Neural cell (in vitro differentiated cells): ENCODE results near the gene SZT2.

ENCODE experiments used
- CTCF ChIP-seq: fragments of 450-650 bp; IDR thresholded peaks from 2 replicates; pipeline ENCODE4 v1.5.1; 2014; ENCODE audit warnings: antibody characterized with exemption, mild to moderate bottlenecking, moderate library complexity; ENCODE audit not compliant: poor library complexity, severe bottlenecking
- EP300 ChIP-seq: fragments of 450-650 bp; conservative IDR thresholded peaks from 2 replicates; pipeline ENCODE4 v1.6.1; 2014; ENCODE audit warnings: antibody characterized with exemption, mild to moderate bottlenecking, moderate library complexity; ENCODE audit not compliant: poor library complexity, severe bottlenecking
- EZH2 ChIP-seq: fragments of 200-600, 300-800 bp; shearing (Covaris generic), sonication (generic); IDR thresholded peaks from 2 replicates; pipeline ENCODE4 v1.6.1; 2014; ENCODE audit warnings: antibody characterized with exemption, low read length, borderline replicate concordance, mild to moderate bottlenecking; ENCODE audit not compliant: insufficient read depth, poor library complexity, severe bottlenecking
- MXI1 ChIP-seq: fragments of 450-650 bp; conservative IDR thresholded peaks from 2 replicates; pipeline ENCODE4 v1.6.1; 2014; ENCODE audit warnings: antibody characterized with exemption, mild to moderate bottlenecking; ENCODE audit not compliant: poor library complexity, severe bottlenecking
- POLR2AphosphoS5 ChIP-seq: IDR thresholded peaks from 2 replicates; pipeline ENCODE4 v1.6.1; 2012
- RAD21 ChIP-seq: fragments of 450-650 bp; conservative IDR thresholded peaks from 2 replicates; pipeline ENCODE4 v1.6.1; 2014; ENCODE audit warnings: antibody characterized with exemption, mild to moderate bottlenecking, moderate library complexity
- REST ChIP-seq: IDR thresholded peaks from 2 replicates; pipeline ENCODE4 v1.6.1; 2012; ENCODE audit warnings: borderline replicate concordance
- SMC3 ChIP-seq: fragments of 450-650 bp; conservative IDR thresholded peaks from 2 replicates; pipeline ENCODE4 v1.6.1; 2014; ENCODE audit warnings: antibody characterized with exemption, mild to moderate bottlenecking, moderate library complexity; ENCODE audit not compliant: poor library complexity

DNA sequence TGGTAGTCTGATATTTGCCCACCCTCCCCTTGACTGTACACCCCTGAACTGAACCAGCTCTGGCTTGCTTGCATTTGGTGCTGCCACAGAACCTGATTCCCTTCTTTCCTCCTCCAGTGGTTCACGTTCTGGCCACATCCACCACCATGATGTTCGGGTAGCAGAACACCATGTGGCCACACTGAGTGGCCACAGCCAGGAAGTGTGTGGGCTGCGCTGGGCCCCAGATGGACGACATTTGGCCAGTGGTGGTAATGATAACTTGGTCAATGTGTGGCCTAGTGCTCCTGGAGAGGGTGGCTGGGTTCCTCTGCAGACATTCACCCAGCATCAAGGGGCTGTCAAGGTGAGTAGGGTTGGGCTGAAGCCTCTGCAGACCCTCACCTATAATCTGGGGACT, 29.1 kb upstream of the SZT2 start:
- TF ChIP-seq POLR2AphosphoS5, result no peak
- no peak for TF ChIP-seq MXI1
- no peak for TF ChIP-seq CTCF
- TF ChIP-seq EP300, result no peak
- no peak for TF ChIP-seq EZH2
- no peak for TF ChIP-seq RAD21
- TF ChIP-seq REST, result no peak
- TF ChIP-seq SMC3, result no peak
